Epithelial cell of esophagus (primary cell): ENCODE results near the gene RUBCNL.
"Not testable (repeated sequence)": the region's sequence is repeated elsewhere in the genome, so short reads cannot be mapped to it uniquely, and the experiment has no call there.

ENCODE experiments used
- DNase-seq: peaks from one replicate; pipeline ENCODE4 v3.0.0; 2010; ENCODE audit warnings: low read depth
- H3K4me3 ChIP-seq: 2 replicates; pipeline ENCODE4 v1.5.1; 2011; ENCODE audit warnings: mild to moderate bottlenecking, low read length, control low read depth
- CTCF ChIP-seq: IDR thresholded peaks from 2 replicates; pipeline ENCODE4 v1.5.1; 2011; ENCODE audit warnings: low read depth, mild to moderate bottlenecking, low read length, control low read depth, inconsistent platforms; ENCODE audit not compliant: insufficient read depth; ENCODE audit errors: missing control alignments

The RUBCNL gene

GRCh38 chr13:46374710-46375109 lies 12.3 kb downstream of the RUBCNL start:
- no peak for TF ChIP-seq CTCF
- H3K4me3 ChIP-seq: no peak overlapping the region
- DNase-seq: no peak

DNA sequence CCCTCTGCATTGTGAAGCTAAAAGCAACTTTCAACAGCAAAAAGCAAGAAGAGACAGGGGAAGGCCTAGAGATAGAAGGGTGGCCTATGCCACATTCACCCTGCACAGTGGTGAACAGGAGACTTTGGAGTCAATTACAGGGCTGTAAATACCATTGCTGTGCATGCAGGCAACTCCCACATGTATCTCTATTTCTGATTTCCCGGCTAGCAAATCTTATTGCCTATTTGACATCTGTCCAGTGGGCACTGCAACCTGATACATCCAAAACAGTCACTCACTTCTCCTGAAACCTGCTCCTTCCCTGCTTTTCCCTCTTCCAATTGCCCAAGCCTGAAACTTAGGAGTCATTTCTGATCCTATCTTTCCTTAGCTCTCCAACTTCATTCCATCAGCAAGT lies 13.4 kb downstream of the RUBCNL start:
- no peak for DNase-seq
- no peak for TF ChIP-seq CTCF

DNA sequence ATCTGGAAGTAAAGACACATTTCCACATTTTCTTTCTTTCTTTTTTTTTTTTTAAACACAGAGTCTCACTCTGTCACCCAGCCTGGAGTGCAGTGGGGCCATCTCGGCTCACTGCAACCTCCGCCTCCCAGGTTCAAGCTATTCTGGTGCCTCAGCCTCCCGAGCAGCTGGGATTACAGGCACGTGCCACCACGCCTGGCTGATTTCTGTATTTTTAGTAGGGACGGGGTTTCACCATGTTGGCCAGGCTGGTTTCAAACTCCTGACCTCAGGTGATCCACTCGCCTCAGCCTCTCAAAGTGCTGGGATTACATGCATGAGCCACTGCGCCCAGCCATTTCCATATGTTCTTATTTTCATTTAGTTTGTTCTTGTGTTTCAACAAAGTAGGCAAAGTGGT lies 14.1 kb downstream of the RUBCNL start:
- H3K4me3 ChIP-seq, DNase-seq: not testable (repeated sequence)

More for the DNA sequence above, 13.4 kb downstream of the RUBCNL start:
- H3K4me3 ChIP-seq: no peak overlapping the region

DNA sequence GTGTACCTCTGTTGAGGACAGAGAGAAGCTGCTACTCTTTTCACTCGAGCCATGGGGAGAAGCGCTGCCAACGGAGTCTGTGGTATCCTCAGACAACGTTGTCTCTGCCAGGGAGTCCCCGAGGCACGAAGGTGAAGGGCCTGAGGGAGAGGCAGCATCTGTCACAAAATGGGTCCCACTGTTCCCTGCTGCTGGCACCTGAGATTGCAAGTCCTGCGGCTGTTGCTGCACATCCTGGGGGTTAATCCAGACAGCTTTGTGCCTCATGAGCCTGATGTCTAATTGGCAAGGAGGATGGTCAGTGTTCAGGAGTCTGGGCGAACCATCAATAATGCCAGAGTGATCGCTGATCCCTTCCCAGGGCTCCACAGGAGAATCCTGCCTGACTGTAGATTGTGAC lies 15.0 kb downstream of the RUBCNL start:
- TF ChIP-seq CTCF: no peak
- H3K4me3 ChIP-seq: no peak overlapping the region
- DNase-seq: no peak

GRCh38 chr13:46369506-46370277 lies 17.4 kb downstream of the RUBCNL start:
- no peak overlapping the region for H3K4me3 ChIP-seq
- peak; percentile 18 for DNase-seq
- no peak for TF ChIP-seq CTCF

GRCh38 chr13:46367617-46368327 lies 19.3 kb downstream of the RUBCNL start:
- DNase-seq: peak; percentile 21
- no peak for TF ChIP-seq CTCF
- no peak overlapping the region for H3K4me3 ChIP-seq

GRCh38 chr13:46361276-46361934 lies 25.6 kb downstream of the RUBCNL start:
- H3K4me3 ChIP-seq: no peak overlapping the region
- no peak for TF ChIP-seq CTCF
- DNase-seq: peak; percentile 13
